ENCODE data around the gene ADGRG3.

- TF ChIP-seq EZH2phosphoT487 (IDR thresholded peaks at IDR 0.05; ENCODE audit: low read length) (no peak), CTCF (IDR thresholded peaks at IDR 0.05; ENCODE audit: low read length) (no peak), EZH2 (optimal IDR thresholded peaks at IDR 0.05; ENCODE audit: low read depth, low read length) (no peak)
Observed at GRCh38 chr16:57709663-57710062, 41.6 kb downstream of the ADGRG3 start.

Measured in MM.1S (cell line).